Measurements from ENCODE around the gene CYSRT1.
"Not testable (repeated sequence)": the region's sequence is repeated elsewhere in the genome, so short reads cannot be mapped to it uniquely, and the experiment has no call there.

Gene CYSRT1

DNA sequence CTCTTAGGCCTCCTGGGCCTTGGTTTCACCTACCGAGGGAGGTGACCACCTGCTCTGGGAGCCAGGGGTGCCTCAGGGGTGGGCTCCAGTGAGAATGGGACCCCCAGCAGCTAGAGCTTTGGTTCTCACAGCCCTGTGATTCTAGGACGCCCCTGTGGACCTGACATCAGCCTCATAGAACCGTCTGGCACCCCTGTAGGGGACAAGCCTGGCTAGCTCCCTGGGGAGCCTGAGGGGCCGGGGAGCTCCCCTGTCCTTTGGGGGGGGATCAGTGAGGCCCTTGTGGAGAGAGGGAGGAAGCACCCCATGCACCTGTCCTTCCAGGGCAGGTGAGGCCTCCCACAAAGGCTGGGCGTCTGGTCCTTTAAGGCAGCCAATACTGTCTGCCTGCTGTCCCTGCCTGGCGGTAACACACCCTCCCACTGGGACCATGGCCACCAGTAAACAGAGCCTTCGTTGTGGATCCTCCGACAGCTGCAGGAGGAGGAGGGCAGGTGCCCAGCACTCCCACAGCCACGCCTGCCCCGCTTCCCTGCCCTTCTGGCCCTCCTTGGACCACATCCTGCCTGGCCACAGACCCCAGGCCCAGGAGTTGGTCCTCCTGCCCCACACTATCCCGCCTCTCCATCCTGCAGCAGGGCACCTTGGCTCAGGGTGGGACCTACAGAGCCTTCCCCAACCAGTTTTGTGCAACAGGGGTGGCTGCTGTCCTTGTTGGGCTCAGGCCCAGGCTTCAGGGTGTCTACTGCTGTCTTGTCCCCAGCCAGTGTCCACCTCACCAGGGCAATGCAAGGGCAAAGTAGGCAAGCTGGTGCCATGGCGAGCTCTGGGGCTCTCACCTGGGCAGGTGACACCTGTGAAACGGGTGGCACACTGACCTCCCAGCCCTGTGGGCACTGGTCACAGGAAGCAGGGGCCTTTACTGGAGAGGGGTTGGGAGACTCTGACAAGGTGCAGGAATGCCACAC lies 13.1 kb downstream of the CYSRT1 start:
- no peak for DNase-seq (ENCODE audit: low read depth in 2 of 2)

- not testable (repeated sequence) for DNase-seq (ENCODE audit: low read depth in 2 of 2)
Measured at GRCh38 chr9:137239541-137240200, 14.7 kb downstream of the CYSRT1 start.

DNA sequence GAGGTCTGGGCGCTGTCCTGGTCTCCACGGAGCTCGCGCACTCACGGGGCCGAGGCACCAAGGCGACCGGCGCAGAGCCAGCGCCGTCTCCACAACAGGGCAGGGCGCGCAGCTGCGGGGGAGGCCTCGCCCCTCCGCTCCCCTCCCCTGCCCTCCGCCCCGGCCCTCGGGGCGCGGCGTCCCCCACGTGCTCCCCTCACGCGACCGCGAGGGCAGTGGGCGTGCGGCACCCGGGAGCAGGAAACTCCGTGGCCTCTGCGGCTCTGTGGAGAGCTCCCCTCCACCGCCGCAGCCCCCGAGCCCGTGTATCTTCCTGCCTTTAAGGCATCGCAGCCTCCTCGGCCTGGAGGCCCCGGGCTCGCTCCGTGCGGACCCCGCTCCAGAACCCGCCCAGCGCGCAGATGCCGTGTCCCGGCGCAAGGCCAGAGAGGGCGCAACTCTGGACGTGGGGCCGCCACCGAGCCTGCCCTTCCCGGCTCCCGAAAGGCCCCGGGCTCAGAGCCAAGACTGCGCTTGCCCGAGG lies 15.4 kb downstream of the CYSRT1 start:
- peak; percentile 61 to 63 for DNase-seq (ENCODE audit: low read depth in 2 of 2)

DNA sequence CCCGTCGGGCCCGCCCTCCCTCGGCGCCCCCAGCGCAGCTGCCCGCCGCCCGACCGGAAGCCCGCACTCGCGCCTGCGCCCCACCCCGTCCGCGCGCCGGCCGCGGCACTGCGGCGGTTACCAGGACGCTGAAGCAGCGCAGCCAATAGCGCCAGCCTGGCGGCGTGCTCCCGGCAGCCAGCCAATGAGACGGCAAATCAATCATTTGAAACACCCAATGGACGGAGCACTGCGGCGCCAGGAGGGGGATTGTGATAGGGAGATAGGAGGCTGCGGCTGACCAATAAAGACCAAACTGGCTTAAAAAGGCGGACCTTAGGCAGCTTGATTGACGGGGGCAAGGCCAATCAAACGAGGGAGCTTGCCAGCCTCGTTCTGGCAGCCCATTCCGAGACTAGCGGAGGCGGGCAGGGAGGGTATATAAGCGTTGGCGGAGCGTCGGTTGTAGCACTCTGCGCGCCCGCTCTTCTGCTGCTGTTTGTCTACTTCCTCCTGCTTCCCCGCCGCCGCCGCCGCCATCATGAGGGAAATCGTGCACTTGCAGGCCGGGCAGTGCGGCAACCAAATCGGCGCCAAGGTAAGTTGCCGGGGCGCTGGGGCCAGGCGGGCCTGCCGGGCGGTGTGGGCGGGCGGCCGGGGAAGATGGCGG lies 16.0 kb downstream of the CYSRT1 start, which contains the start of gene TUBB4B:
TSS of gene TUBB4B (plus strand) at position 447 of the 649 bp plus-strand sequence. CDS start at position 521, 74 bp downstream.
- DNase-seq (ENCODE audit: low read depth in 2 of 2): peak; percentile 89 to 96

DNA sequence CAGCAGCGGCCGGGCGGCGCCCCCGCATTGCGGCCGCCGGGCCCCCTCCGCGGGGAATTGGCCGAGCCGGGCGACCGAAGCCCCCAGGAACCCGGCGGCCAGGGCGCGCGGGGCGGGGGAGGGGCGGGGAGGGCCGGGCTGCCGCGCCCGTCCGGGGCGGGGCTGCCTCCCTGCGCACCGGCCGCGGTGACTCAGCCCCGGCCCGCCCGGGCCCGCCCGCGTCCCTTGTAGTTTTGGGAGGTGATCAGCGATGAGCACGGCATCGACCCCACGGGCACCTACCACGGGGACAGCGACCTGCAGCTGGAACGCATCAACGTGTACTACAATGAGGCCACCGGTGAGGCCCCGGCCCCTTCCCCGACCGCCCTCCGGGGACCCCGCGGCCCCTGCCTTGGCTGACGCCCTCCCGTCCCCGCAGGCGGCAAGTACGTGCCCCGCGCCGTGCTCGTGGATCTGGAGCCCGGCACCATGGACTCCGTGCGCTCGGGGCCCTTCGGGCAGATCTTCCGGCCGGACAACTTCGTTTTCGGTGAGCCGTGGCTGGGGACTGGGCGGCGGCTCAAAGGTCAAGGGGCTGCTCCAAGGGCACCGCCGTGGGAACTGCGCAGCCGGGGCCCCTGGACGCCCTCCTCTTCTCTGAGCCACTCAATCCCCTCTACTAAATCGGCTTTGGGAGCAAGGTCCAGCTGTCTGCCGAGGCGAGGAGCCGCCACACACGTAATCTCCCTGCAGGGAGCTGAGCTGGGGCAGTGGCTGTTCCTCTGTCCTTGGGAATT lies 16.7 kb downstream of the CYSRT1 start:
- DNase-seq (ENCODE audit: low read depth in 2 of 2): peak; percentile 65 to 69

DNA sequence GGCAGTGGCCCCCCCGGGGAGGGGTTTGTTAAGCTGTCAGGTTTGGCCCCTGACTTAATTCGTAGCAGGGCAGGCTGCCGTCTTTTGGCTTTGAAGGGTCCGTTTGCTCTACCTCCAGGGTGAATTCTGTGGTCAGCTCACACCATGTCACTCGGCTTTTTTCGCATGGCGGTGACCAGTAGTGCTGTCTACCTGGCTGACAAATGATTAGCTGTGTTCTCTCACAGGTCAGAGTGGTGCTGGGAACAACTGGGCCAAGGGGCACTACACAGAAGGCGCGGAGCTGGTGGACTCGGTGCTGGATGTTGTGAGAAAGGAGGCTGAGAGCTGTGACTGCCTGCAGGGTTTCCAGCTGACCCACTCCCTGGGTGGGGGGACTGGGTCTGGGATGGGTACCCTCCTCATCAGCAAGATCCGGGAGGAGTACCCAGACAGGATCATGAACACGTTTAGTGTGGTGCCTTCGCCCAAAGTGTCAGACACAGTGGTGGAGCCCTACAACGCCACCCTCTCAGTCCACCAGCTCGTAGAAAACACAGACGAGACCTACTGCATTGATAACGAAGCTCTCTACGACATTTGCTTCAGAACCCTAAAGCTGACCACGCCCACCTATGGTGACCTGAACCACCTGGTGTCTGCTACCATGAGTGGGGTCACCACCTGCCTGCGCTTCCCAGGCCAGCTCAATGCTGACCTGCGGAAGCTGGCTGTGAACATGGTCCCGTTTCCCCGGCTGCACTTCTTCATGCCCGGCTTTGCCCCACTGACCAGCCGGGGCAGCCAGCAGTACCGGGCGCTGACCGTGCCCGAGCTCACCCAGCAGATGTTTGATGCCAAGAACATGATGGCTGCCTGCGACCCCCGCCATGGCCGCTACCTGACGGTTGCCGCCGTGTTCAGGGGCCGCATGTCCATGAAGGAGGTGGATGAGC lies 17.6 kb downstream of the CYSRT1 start:
- no peak for DNase-seq (ENCODE audit: low read depth in 2 of 2)

- DNase-seq (ENCODE audit: low read depth in 2 of 2): not testable (repeated sequence)
Measured at GRCh38 chr9:137243266-137243625, 18.3 kb downstream of the CYSRT1 start.

DNA sequence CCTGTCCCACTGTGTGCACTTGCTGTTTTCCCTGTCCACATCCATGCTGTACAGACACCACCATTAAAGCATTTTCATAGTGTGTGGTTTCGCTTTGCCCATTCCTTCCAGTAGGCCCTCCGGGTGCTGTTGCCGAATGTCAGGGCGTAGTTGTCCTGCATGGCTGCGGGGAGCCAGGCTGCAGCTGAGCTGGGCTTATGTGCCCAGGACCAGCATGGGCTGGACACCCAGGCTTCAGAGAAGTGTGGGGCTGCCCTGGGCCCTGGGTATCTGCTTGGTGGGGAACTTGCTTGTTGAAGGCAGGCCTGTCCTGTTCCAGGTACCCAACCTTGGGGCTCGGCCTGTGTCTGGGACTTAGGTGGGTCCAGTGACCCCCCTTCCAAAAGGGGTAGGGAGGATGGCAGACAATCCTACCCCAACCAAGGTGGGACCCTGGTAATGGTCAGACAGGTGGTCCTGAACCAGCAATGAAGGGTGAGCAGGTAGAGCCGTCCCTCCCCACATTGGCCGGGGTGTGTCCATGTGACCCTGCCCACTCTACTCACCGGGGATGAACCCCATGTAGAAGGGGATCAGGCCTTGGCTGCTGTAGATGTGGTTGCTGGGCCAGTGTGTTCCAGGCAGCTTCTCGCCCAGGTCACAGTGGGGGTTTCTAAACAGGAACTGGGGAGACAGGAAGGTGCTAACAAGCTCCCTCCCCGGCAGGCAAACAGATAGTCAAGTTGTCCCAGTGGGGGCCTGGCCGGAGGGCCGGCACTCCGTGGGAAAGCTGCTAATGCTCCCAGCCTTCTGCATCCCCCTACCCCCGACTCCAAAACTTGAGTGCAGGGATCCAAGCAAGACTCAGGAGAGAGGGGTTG lies 18.9 kb downstream of the CYSRT1 start:
- no peak for DNase-seq (ENCODE audit: low read depth in 2 of 2)

DNA sequence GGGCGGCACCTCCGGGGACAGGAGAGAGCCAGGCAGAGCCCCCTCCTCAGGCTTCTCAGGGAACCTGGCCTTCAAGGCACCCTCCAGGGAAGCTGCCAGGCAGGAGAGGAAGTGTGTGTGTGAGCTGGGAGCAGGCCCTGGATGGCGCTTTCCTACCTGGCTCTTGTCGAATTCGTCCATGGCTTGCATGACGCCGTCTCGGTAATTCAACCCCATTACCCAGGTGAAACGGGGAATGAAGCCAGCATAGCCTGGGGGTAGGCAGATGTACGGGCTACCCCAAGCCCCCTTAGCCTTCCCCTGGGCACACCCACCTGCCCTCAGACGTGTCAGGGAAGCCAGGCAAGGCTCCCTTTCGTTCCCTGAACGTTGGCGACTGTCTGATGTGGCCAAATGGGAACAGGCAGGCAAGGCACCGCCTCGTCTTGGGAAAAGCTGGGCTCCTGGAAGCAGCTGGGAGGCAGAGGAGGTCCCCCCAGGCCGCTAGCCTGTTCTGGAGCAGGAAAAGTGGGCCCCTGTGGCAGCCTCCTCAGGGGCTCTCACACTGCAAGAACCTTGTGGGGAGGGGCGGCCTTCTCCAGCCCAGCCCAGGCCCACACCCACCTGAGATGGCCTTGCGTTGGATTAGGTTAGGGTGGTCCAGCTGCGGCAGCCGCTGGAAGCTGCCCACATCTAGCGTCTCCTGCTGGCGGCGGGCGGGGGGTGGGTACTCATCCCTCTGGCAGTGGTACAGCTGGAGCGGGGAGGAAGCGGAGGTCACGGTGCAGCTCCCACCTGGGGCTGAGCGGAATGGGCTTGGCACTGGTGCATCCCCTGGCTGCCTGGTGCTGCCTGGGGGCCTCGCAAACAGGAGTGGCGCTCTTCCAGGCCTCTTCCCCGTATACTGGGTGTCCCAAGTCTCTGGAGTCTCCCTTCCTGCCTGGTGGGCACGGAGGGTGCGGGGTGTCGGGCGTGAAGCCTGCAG lies 19.8 kb downstream of the CYSRT1 start:
- no peak for DNase-seq (ENCODE audit: low read depth in 2 of 2)

DNA sequence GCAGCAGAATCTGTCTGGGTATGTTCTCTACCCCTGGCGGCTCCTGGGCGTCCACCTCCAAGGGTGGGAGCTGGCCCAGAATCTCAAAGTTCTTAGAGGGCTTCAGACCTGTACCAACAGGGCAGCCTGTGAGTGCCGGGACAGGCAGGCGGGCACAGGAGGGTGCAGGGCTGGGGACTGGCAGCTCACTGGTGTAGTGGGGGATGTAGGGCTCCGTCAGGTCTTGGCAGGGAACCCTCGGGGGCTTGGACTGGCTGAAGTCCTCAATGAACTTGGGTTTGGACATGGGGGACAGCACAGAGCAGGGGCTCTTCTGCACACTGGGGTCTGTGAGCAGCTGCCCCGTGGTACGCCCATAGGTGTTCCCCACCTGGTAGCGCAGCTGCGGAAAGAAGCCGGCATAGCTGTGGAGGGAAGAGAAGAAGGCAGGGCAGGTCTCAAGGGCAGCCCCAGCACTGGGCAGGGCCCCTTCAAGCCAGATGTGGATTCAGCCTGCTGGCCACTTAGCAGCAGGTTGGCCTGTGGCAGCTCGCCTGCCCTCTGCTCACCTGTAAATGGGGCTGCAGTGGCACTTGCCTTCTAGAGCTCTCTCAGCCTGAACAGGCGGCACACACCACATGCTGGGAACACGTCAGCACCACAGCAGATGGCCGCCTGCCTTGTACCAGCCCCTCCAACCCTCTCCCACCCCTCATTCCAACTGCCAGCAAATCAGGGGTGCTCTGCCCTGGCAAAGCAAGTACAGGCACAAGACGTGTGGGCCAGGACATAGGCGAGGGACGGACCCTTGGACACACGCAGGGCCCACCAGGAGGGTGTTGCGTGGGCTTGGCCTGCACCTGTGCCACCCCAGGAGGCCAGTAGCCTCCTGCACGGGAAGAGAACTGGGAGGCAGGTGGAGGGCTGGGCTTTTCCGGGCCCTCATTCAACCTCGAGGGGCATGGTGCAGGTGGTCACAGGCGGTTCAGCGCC lies 20.8 kb downstream of the CYSRT1 start:
- no peak for DNase-seq (ENCODE audit: low read depth in 2 of 2)

DNA sequence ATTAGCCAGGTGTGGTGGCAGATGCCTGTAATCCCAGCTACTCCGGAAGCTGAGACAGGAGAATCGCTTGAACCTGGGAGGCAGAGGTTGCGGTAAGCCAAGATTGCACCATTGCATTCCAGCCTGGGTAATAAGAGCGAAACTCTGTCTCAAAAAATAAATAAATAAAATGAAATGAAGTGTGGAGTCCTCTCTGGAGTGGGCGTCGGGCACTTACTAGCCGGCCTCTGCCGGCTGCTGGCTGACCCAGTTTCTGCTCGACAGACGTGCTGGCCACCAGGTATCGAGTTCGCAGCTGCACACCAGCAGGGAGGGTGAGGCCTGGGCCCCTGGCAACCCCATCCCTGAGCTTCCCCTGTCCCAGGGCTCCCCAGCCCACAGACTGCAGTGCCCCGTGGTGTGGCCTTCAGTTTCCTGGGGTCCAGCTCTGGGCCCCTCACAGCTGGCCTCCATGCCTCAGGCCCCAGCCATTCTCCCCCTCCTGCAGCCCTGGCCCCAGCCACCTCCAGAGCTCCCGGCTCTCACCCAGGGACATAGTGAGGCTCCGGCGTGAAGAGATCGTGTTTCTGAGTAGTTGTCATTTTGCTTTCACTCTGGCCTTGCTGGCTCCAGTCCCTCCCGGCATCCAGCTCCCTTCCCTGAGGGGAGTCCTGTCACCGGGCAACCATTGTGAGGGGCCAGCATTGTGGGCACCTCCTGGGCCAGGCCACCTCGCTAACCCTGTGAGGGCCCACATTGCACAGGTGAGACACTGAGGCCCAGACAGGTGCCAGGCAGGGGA lies 22.4 kb downstream of the CYSRT1 start:
- no peak for DNase-seq (ENCODE audit: low read depth in 2 of 2)

- no peak for DNase-seq (ENCODE audit: low read depth in 2 of 2)
Measured at GRCh38 chr9:137247916-137248175, 22.9 kb downstream of the CYSRT1 start.

GRCh38 chr9:137250329-137251193 lies 25.6 kb downstream of the CYSRT1 start:
- no peak for DNase-seq (ENCODE audit: low read depth in 2 of 2)

- no peak for DNase-seq (ENCODE audit: low read depth in 2 of 2)
Measured at GRCh38 chr9:137251194-137251461, 26.2 kb downstream of the CYSRT1 start, which contains the start of gene STPG3. Gene STPG3, plus strand, starts transcription at chr9:137251286. Its CDS starts 1 bp downstream, at chr9:137251287.

GRCh38 chr9:137251490-137252268 lies 26.7 kb downstream of the CYSRT1 start:
- DNase-seq (ENCODE audit: low read depth in 2 of 2): no peak
